Keratinocyte (primary cell): ENCODE data around the gene MAGED4B. TPM values are rescaled to one million over a fixed set of nuclear protein-coding genes. Genes with fewer than 3 reads are reported as not detected.

Experiments used
- DNase-seq: peaks from one replicate; pipeline ENCODE4 v3.0.0-alpha.2; 2011; ENCODE audit warnings: low read depth, missing footprints, low spot score
- FAIRE-seq: peaks from 2 replicates; lab custom pipeline; 2011; peaks lifted over from hg19 to GRCh38; lab: Jason Lieb, UNC
- H2AFZ ChIP-seq: 2 replicates; pipeline ENCODE4 v1.6.0; 2012; ENCODE audit warnings: low read length, control low read depth, inconsistent platforms; ENCODE audit not compliant: control insufficient read depth
- H3K27ac ChIP-seq: 2 replicates; pipeline ENCODE4 v1.5.1; 2011; ENCODE audit warnings: low read length; ENCODE audit not compliant: control insufficient read depth, insufficient read depth
- H3K27me3 ChIP-seq: 3 replicates; pipeline ENCODE4 v1.6.0; 2011; ENCODE audit warnings: low read length; ENCODE audit not compliant: control insufficient read depth, insufficient read depth; ENCODE audit errors: extremely low read depth
- H3K36me3 ChIP-seq, 2 experiments: 2 replicates in 1 of 2; 3 replicates in 1 of 2; pipeline ENCODE4 v1.5.1; 2011; ENCODE audit warnings: low read length in 2 of 2, mild to moderate bottlenecking in 1 of 2; ENCODE audit not compliant: control insufficient read depth in 2 of 2, insufficient read depth in 2 of 2; ENCODE audit errors: extremely low read depth in 1 of 2
- H3K4me1 ChIP-seq: 3 replicates; pipeline ENCODE4 v1.5.1; 2011; ENCODE audit warnings: low read length; ENCODE audit not compliant: control insufficient read depth, insufficient read depth; ENCODE audit errors: extremely low read depth
- H3K4me2 ChIP-seq: 3 replicates; pipeline ENCODE4 v1.6.0; 2011; ENCODE audit warnings: low read depth, low read length; ENCODE audit not compliant: control insufficient read depth, insufficient read depth; ENCODE audit errors: extremely low read depth
- H3K4me3 ChIP-seq, 3 experiments: fragments of 200-600 bp in 1 of 3; sonication (generic) in 1 of 3; 2 replicates in 2 of 3; 3 replicates in 1 of 3; pipeline ENCODE4 v1.5.1; 2011 to 2016; ENCODE audit warnings: low read length in 3 of 3, mild to moderate bottlenecking in 3 of 3, control low read depth in 2 of 3, inconsistent platforms in 1 of 3, low read depth in 1 of 3, mixed read lengths in 1 of 3, mixed run types in 1 of 3, moderate library complexity in 1 of 3; ENCODE audit not compliant: control insufficient read depth in 2 of 3, insufficient read depth in 2 of 3; ENCODE audit errors: extremely low read depth in 1 of 3
- H3K79me2 ChIP-seq: 2 replicates; pipeline ENCODE4 v1.6.0; 2012; ENCODE audit warnings: low read length; ENCODE audit not compliant: control insufficient read depth, insufficient read depth
- H3K9ac ChIP-seq: 3 replicates; pipeline ENCODE4 v1.6.0; 2011; ENCODE audit warnings: low read length; ENCODE audit not compliant: control insufficient read depth, insufficient read depth; ENCODE audit errors: extremely low read depth
- H3K9me1 ChIP-seq: 3 replicates; pipeline ENCODE4 v1.6.0; 2011; ENCODE audit warnings: low read length; ENCODE audit not compliant: control insufficient read depth, insufficient read depth; ENCODE audit errors: extremely low read depth
- H3K9me3 ChIP-seq: 2 replicates; pipeline ENCODE4 v1.5.1; 2012; ENCODE audit warnings: low read depth, low read length; ENCODE audit not compliant: control insufficient read depth
- H4K20me1 ChIP-seq: 3 replicates; pipeline ENCODE4 v1.6.0; 2011; ENCODE audit warnings: low read length; ENCODE audit not compliant: control insufficient read depth, insufficient read depth; ENCODE audit errors: extremely low read depth
- CTCF ChIP-seq, 3 experiments: IDR thresholded peaks in 1 of 3; conservative IDR thresholded peaks in 1 of 3; optimal IDR thresholded peaks in 1 of 3; 2 replicates in 2 of 3; 3 replicates in 1 of 3; pipeline versions ENCODE3 to v1.5.1; 2011; ENCODE audit warnings: low read length in 3 of 3, mild to moderate bottlenecking in 3 of 3, moderate library complexity in 2 of 3, control low read depth in 1 of 3, inconsistent platforms in 1 of 3; ENCODE audit not compliant: insufficient read depth in 2 of 3; ENCODE audit errors: extremely low read depth in 1 of 3
- EZH2 ChIP-seq: IDR thresholded peaks from one replicate; pipeline ENCODE4 v1.6.1; 2012; ENCODE audit warnings: inconsistent platforms, mild to moderate bottlenecking, low read length, moderate library complexity
- dilution Hi-C: fragments of 300-500 bp; cut with MboI; formaldehyde crosslinking; loops from one replicate; pipeline ENCODE4 v1.7.0; 2020; ENCODE audit warnings: low sequenced_read_pairs; ENCODE audit not compliant: extremely low pct_ligation_motif_present
- polyA plus RNA-seq, 5 experiments: library from polyadenylated mRNA; depleted of rRNA in 3 of 5; stranded (reverse) in 3 of 5; stranded (forward) in 1 of 5; unstranded in 1 of 5; fragments of >200 nt; gene quantifications; 1 replicate in 1 of 5; 2 replicates in 3 of 5; 3 replicates in 1 of 5; pipeline versions ENCODE4 v1.2.1 to v1.2.3, GENCODE V29; 2011 to 2012; ENCODE audit warnings: missing spikeins in 2 of 5, low read depth in 1 of 5, low replicate concordance in 1 of 5

The MAGED4B gene
- polyA plus RNA-seq, 1 donor (not counting 4 experiments of a cell fraction or from before 2014, with no cell fraction given) = 0.05 TPM

- Histone ChIP-seq H3K4me2 (no peak overlapping the region), H3K36me3 (no peaks in the 10 kb centered on the region), H2AFZ (no peak overlapping the region), H3K9me3 (no peaks in the 10 kb centered on the region), H4K20me1 (no peaks in the 10 kb centered on the region), H3K9ac (no peak overlapping the region), H3K27ac (no peak overlapping the region), H3K4me1 (no peaks in the 10 kb centered on the region), H3K9me1 (no peaks in the 10 kb centered on the region), H3K79me2 (no peaks in the 10 kb centered on the region), H3K4me3 (no peak overlapping the region), H3K27me3 (no peaks in the 10 kb centered on the region)
- TF ChIP-seq CTCF (optimal IDR thresholded peaks at IDR 0.05 in 1 of 3, IDR thresholded peaks at IDR 0.05 in 1 of 3, conservative IDR thresholded peaks at IDR 0.05 in 1 of 3; ENCODE audit: extremely low read depth in 1 of 3, insufficient read depth in 2 of 3, low read length in 3 of 3) (no peak), EZH2 (no peak)
- dilution Hi-C loops = no loop called here
- FAIRE-seq (no peak), DNase-seq (no peak)
These were observed 34.8 kb downstream of the MAGED4B start for GRCh38 chrX:52034211-52034610.

DNA sequence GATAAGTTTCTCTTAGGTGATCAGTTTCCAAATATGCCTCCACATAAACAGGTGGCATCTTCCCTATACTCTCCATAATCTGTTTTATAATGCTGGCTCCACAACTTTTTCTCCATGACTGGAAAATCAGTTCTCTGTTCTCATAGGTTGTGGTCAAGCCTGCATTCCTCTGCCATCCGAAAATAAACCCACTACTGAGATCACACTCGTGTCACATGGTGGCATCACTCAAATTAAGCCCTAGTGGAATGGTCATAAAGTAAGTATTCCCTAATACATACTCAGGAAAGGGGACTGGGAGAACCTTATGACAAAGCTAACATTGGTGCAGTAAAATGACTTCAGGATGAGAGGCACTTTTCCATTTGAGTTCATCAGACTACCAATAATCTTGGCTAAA lies 37.6 kb downstream of the MAGED4B start:
- H3K9ac ChIP-seq = no peak overlapping the region
- no peaks in the 10 kb centered on the region for H3K36me3 ChIP-seq
- H3K79me2 ChIP-seq = no peaks in the 10 kb centered on the region
- no peak overlapping the region for H3K27ac ChIP-seq
- no peak for TF ChIP-seq CTCF (optimal IDR thresholded peaks at IDR 0.05 in 1 of 3, IDR thresholded peaks at IDR 0.05 in 1 of 3, conservative IDR thresholded peaks at IDR 0.05 in 1 of 3; ENCODE audit: extremely low read depth in 1 of 3, insufficient read depth in 2 of 3, low read length in 3 of 3)
- TF ChIP-seq EZH2 = no peak
- H3K4me2 ChIP-seq = no peak overlapping the region
- H3K9me3 ChIP-seq = no peaks in the 10 kb centered on the region
- H3K4me1 ChIP-seq = no peaks in the 10 kb centered on the region
- H2AFZ ChIP-seq = no peak overlapping the region
- H3K27me3 ChIP-seq = no peaks in the 10 kb centered on the region
- H3K9me1 ChIP-seq = no peaks in the 10 kb centered on the region
- H4K20me1 ChIP-seq = no peaks in the 10 kb centered on the region
- no peak for DNase-seq
- no peak overlapping the region for H3K4me3 ChIP-seq
- FAIRE-seq = no peak
- dilution Hi-C loops = no loop called here
